WTC11 (cell line): ENCODE measurements around the gene FLT4. TPM values are rescaled to one million over a fixed set of nuclear protein-coding genes. Genes with fewer than 3 reads are reported as not detected.

ENCODE experiments used
- ATAC-seq: fragments of 200-7000 bp; cut with Tn5 transposase; 2 replicates; pipeline ENCODE4 v1.10.0; 2021; ENCODE audit warnings: mild to moderate bottlenecking, moderate library complexity
- CTCF ChIA-PET: fragments of 300-600 bp; sonication (Branson Sonifier 250); formaldehyde crosslinking; loops from one replicate; lab custom pipeline; 2021; ENCODE audit warnings: antibody characterized with exemption; lab: Charles Lee
- POLR2A ChIA-PET: fragments of 350-600 bp; sonication (Branson Sonifier 250); formaldehyde crosslinking; loops from one replicate; lab custom pipeline; 2021; ENCODE audit warnings: antibody characterized with exemption; lab: Charles Lee
- DNase-seq: peaks from one replicate; pipeline ENCODE4 v3.0.0; 2021; ENCODE audit warnings: low spot score
- H3K27ac Mint-ChIP-seq: 2 replicates; pipeline ENCODE4 v1.8.0; 2021; ENCODE audit warnings: mixed read lengths
- H3K27me3 Mint-ChIP-seq: 2 replicates; pipeline ENCODE4 v1.8.0; 2021; ENCODE audit warnings: low read depth, mild to moderate bottlenecking, moderate library complexity, mixed read lengths
- H3K36me3 Mint-ChIP-seq: 2 replicates; pipeline ENCODE4 v1.8.0; 2021; ENCODE audit warnings: mixed read lengths
- H3K4me1 Mint-ChIP-seq: 2 replicates; pipeline ENCODE4 v1.8.0; 2022; ENCODE audit warnings: mixed read lengths
- H3K4me3 Mint-ChIP-seq: 2 replicates; pipeline ENCODE4 v1.8.0; 2021; ENCODE audit warnings: mild to moderate bottlenecking, moderate library complexity, mixed read lengths
- H3K9me3 Mint-ChIP-seq: 2 replicates; pipeline ENCODE4 v1.8.0; 2021; ENCODE audit warnings: mixed read lengths
- ATF3 ChIP-seq: sonication (generic); formaldehyde crosslinking; conservative IDR thresholded peaks from 2 replicates; pipeline ENCODE4 v1.8.1; 2022; ENCODE audit warnings: mild to moderate bottlenecking, missing genetic modification reagents
- CTCF ChIP-seq: fragments of 200-600 bp; IDR thresholded peaks from 2 replicates; pipeline ENCODE4 v1.8.0; 2022; ENCODE audit warnings: antibody characterized with exemption
- E2F5 ChIP-seq: sonication (generic); formaldehyde crosslinking; IDR thresholded peaks from 2 replicates; pipeline ENCODE4 v1.8.1; 2022; ENCODE audit warnings: mild to moderate bottlenecking, moderate library complexity, missing genetic modification reagents
- GRHL2 ChIP-seq: fragments of 250-450 bp; sonication (Bioruptor Pico); IDR thresholded peaks from 2 replicates; pipeline ENCODE4 v1.8.0; 2022; ENCODE audit warnings: mild to moderate bottlenecking, moderate library complexity; ENCODE audit not compliant: insufficient replicate concordance, severe bottlenecking
- HMGA2 ChIP-seq: fragments of 250-450 bp; sonication (Bioruptor Pico); IDR thresholded peaks from 2 replicates; pipeline ENCODE4 v1.4.0; 2021; ENCODE audit warnings: mild to moderate bottlenecking, moderate library complexity
- JAZF1 ChIP-seq: fragments of 250-450 bp; sonication (Bioruptor Pico); IDR thresholded peaks from 2 replicates; pipeline ENCODE4 v1.9.0; 2021; ENCODE audit warnings: moderate library complexity, mild to moderate bottlenecking, inconsistent platforms
- JUN ChIP-seq: sonication (generic); formaldehyde crosslinking; IDR thresholded peaks from 2 replicates; pipeline ENCODE4 v1.8.0; 2023; ENCODE audit warnings: mild to moderate bottlenecking, missing genetic modification reagents
- RELA ChIP-seq: sonication (generic); formaldehyde crosslinking; IDR thresholded peaks from 2 replicates; pipeline ENCODE4 v1.8.1; 2022; ENCODE audit warnings: missing genetic modification reagents, mild to moderate bottlenecking, borderline replicate concordance
- SMAD3 ChIP-seq: sonication (generic); formaldehyde crosslinking; IDR thresholded peaks from 2 replicates; pipeline ENCODE4 v1.8.0; 2022; ENCODE audit warnings: missing genetic modification reagents, mild to moderate bottlenecking, borderline replicate concordance
- STAT6 ChIP-seq: sonication (generic); formaldehyde crosslinking; conservative IDR thresholded peaks from 2 replicates; pipeline ENCODE4 v1.8.1; 2023; ENCODE audit warnings: mild to moderate bottlenecking, low read depth, missing genetic modification reagents, moderate library complexity
- TP53 ChIP-seq: sonication (generic); formaldehyde crosslinking; IDR thresholded peaks from 2 replicates; pipeline ENCODE4 v1.8.1; 2023; ENCODE audit warnings: mild to moderate bottlenecking, missing genetic modification reagents
- ZNF121 ChIP-seq: sonication (generic); formaldehyde crosslinking; IDR thresholded peaks from 2 replicates; pipeline ENCODE4 v1.8.0; 2023; ENCODE audit warnings: missing genetic modification reagents
- ZNF425 ChIP-seq: fragments of 250-450 bp; sonication (Bioruptor Pico); conservative IDR thresholded peaks from 2 replicates; pipeline ENCODE4 v1.9.0; 2021; ENCODE audit warnings: mild to moderate bottlenecking
- ZNF512 ChIP-seq: sonication (generic); formaldehyde crosslinking; IDR thresholded peaks from 2 replicates; pipeline ENCODE4 v1.8.1; 2022; ENCODE audit warnings: missing genetic modification reagents, borderline replicate concordance
- ZSCAN18 ChIP-seq: fragments of 250-450 bp; sonication (Bioruptor Pico); IDR thresholded peaks from 2 replicates; pipeline ENCODE4 v2.1.2; 2022; ENCODE audit warnings: mild to moderate bottlenecking, moderate library complexity
- total RNA-seq: library from RNA; stranded (reverse); gene quantifications from 3 replicates; pipeline ENCODE4 v1.2.3, GENCODE V29; 2021

FLT4 gene
- total RNA-seq, 1 experiment from 2014 or later: 12.4 TPM

- no peak overlapping the region for H3K27ac Mint-ChIP-seq
Observed at GRCh38 chr5:180641566-180641900, 7.9 kb downstream of the FLT4 start.

More at GRCh38 chr5:180641566-180641900, 7.9 kb downstream of the FLT4 start:
- Mint-ChIP-seq H3K4me3 (no peak overlapping the region), H3K27me3 (no peaks in the 10 kb centered on the region; the same call in 1 of the 2 replicates)
- no peak for ATAC-seq
- TF ChIP-seq STAT6 (CRISPR knock-in tag): no peak
- TF ChIP-seq JUN (CRISPR knock-in tag): no peak
- TF ChIP-seq GRHL2 (CRISPR knock-in tag): no peak
- no peak for TF ChIP-seq ZNF425 (CRISPR knock-in tag)
- no peak for TF ChIP-seq TP53 (CRISPR knock-in tag)
- TF ChIP-seq E2F5 (CRISPR knock-in tag): no peak
- TF ChIP-seq ATF3 (CRISPR knock-in tag): no peak
- TF ChIP-seq RELA (CRISPR knock-in tag): no peak
- TF ChIP-seq ZNF512 (CRISPR knock-in tag): no peak
- TF ChIP-seq ZSCAN18 (CRISPR knock-in tag): no peak
- no peak for TF ChIP-seq HMGA2 (CRISPR knock-in tag)
- no peak for TF ChIP-seq SMAD3 (CRISPR knock-in tag)
- no peak for TF ChIP-seq CTCF
- TF ChIP-seq JAZF1 (CRISPR knock-in tag): no peak
- TF ChIP-seq ZNF121 (CRISPR knock-in tag): no peak
- TF ChIP-seq, all 79 proteins: peak for 0
- DNase-seq: no peak
- H3K9me3 Mint-ChIP-seq: no peaks in the 10 kb centered on the region
- no peaks in the 10 kb centered on the region for H3K4me1 Mint-ChIP-seq
- H3K36me3 Mint-ChIP-seq: no peaks in the 10 kb centered on the region
- ChIA-PET POLR2A (no interaction called here), CTCF (interaction anchor here (0.7 to 4.1 kb wide), 4 partner anchors 22 to 170 kb away, joined by 3 to 30 read pairs (median 3); no protein-coding TSS in a partner anchor)
